ENCODE results near the gene ACOD1. TPM values are rescaled to one million over a fixed set of nuclear protein-coding genes. Genes with fewer than 3 reads are reported as not detected.
A peak's percentile ranks its signal among the peaks of the same experiment; 100 is the strongest.

The ACOD1 gene
- total RNA-seq, 1 donor from 2014 or later, result not detected

GRCh38 chr13:76982061-76982460, 33.8 kb downstream of the ACOD1 start:
- no peaks in the 10 kb centered on the region for H3K36me3 Mint-ChIP-seq (ENCODE audit: low read depth)
- no peak for DNase-seq (ENCODE audit: low spot score)
- H3K27ac Mint-ChIP-seq (ENCODE audit: unreplicated experiment), result no peak overlapping the region
- H3K4me1 Mint-ChIP-seq (ENCODE audit: low read depth), result peaks cover 5% of the 10 kb centered on the region
- no peaks in the 10 kb centered on the region for H3K9me3 Mint-ChIP-seq (ENCODE audit: low read depth)
- no peak overlapping the region for H3K4me3 Mint-ChIP-seq (ENCODE audit: unreplicated experiment)
- TF ChIP-seq CTCF (IDR thresholded peaks at IDR 0.05), result no peak
- H3K27me3 Mint-ChIP-seq (ENCODE audit: low read depth), result peaks cover 32% of the 10 kb centered on the region

DNA sequence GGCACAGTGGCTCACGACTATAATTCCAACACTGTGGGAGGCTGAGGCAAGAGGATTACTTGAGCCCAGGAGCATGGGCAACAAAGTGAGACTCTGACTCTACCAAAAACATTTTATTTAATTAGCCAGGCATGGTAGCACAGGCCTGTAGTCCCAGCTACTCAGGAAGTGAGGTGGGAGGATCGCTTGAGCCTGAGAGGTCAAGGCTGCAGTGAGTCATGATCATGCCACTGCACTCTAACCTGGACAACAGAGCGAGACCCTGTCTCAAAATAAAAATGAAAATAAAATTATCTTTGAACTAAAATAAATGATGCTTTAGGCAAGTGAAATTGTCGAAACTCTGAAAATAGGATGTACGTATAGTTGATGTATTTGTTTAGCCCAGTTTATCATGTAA, 35.4 kb downstream of the ACOD1 start:
- peaks cover 5% of the 10 kb centered on the region for H3K4me1 Mint-ChIP-seq (ENCODE audit: low read depth)
- no peak overlapping the region for H3K4me3 Mint-ChIP-seq (ENCODE audit: unreplicated experiment)
- H3K27me3 Mint-ChIP-seq (ENCODE audit: low read depth), result peaks cover 27% of the 10 kb centered on the region
- H3K9me3 Mint-ChIP-seq (ENCODE audit: low read depth), result no peaks in the 10 kb centered on the region
- H3K36me3 Mint-ChIP-seq (ENCODE audit: low read depth), result no peaks in the 10 kb centered on the region
- no peak for TF ChIP-seq CTCF (IDR thresholded peaks at IDR 0.05)
- no peak for DNase-seq (ENCODE audit: low spot score)
- H3K27ac Mint-ChIP-seq (ENCODE audit: unreplicated experiment), result no peak overlapping the region

DNA sequence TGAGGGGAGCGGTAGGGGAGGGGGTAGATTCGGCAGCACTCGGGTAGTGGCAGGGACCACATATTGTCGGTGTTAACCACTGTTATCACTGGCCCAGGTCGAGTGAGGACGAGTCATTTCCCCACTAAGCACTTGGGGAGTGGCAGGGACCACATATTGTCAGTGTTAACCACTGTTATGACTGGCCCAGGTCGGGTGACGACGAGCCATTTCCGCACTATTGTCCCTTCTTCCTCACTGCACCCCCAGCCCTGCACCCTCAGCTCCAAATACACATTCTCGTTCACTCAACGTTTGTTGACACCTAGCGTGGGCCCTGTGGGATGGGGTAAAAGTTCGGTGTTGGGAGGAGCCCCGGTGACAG, 43.1 kb downstream of the ACOD1 start:
- no peak for TF ChIP-seq CTCF (IDR thresholded peaks at IDR 0.05)
- Mint-ChIP-seq H3K27ac (ENCODE audit: unreplicated experiment) (peak overlapping the region; percentile 96), H3K4me1 (ENCODE audit: low read depth) (peaks cover 27% of the 10 kb centered on the region), H3K36me3 (ENCODE audit: low read depth) (peaks cover 2% of the 10 kb centered on the region), H3K9me3 (ENCODE audit: low read depth) (no peaks in the 10 kb centered on the region), H3K4me3 (ENCODE audit: unreplicated experiment) (peak overlapping the region; percentile 96), H3K27me3 (ENCODE audit: low read depth) (peaks cover 2% of the 10 kb centered on the region)
- DNase-seq (ENCODE audit: low spot score), result no peak

- Mint-ChIP-seq H3K36me3 (ENCODE audit: low read depth) (peaks cover 7% of the 10 kb centered on the region), H3K4me3 (ENCODE audit: unreplicated experiment) (peak within 1 kb of the TSS; percentile 96), H3K27ac (ENCODE audit: unreplicated experiment) (peak within 1 kb of the TSS; percentile 98), H3K4me1 (ENCODE audit: low read depth) (peaks cover 27% of the 10 kb centered on the region), H3K27me3 (ENCODE audit: low read depth) (no peaks in the 10 kb centered on the region), H3K9me3 (ENCODE audit: low read depth) (no peaks in the 10 kb centered on the region)
- peak; percentile 97 for DNase-seq (ENCODE audit: low spot score)
- TF ChIP-seq CTCF (IDR thresholded peaks at IDR 0.05), result no peak
Measured at GRCh38 chr13:76991796-76992547, 43.7 kb downstream of the ACOD1 start, which contains the start of gene CLN5. Gene CLN5, plus strand, starts transcription at chr13:76992081. Its CDS starts 18 bp downstream, at chr13:76992099.

DNA sequence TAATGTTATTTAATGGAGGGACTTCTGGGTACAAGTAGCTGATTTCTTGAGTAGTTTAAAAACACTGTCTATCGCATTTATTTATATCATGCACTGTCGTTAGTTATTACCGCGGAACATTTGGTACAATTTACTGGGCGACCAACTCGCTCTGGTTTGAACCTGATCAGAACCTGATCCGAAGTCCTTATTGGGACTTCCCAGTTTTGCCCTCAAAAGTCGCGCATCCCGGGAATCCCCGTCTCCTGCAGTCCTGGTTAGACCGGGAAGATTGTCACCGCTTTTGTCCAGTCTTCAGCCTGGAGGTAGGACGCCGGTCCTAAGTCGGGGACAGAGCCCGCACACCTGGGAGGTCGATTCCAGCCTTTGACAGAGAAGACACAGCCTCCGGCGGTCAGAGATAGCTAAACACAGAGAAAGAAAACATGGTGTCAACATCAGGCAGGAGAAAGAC, 44.3 kb downstream of the ACOD1 start:
- Mint-ChIP-seq H3K36me3 (ENCODE audit: low read depth) (peaks cover 8% of the 10 kb centered on the region), H3K4me3 (ENCODE audit: unreplicated experiment) (peak overlapping the region; percentile 96), H3K9me3 (ENCODE audit: low read depth) (no peaks in the 10 kb centered on the region), H3K4me1 (ENCODE audit: low read depth) (peaks cover 27% of the 10 kb centered on the region), H3K27ac (ENCODE audit: unreplicated experiment) (peak overlapping the region; percentile 98), H3K27me3 (ENCODE audit: low read depth) (no peaks in the 10 kb centered on the region)
- DNase-seq (ENCODE audit: low spot score), result no peak
- TF ChIP-seq CTCF (IDR thresholded peaks at IDR 0.05), result peak; percentile 3

All from chondrocyte (in vitro differentiated cells).